NCI-H524 treated with DMSO at 0.1 percent for 48 hours (cell line): ENCODE data around the gene CEMIP2.
"Not testable (repeated sequence)": the region's sequence is repeated elsewhere in the genome, so short reads cannot be mapped to it uniquely, and the experiment has no call there.

ENCODE experiments used
- DNase-seq: peaks from one replicate; lab custom pipeline; 2025; lab: John Stamatoyannopoulos, UW

CEMIP2 gene

DNA sequence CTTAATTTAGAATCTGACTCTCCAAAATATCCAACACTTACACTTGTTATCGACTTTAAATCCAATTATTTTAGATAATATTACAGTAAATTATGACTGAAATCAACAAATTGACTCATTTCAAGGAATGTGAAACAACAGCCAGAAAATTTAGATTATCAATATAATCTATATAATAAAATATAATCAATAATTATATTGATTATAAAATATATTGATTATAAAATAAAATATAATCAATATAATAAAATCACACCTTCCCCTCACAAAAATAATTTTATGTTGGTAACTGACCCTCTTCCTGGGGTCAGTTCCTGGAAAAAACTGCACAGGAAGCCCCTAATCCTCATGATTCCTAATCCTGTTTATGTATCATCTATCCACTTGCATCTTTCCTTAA is 91.1 kb downstream of the CEMIP2 start:
- no peak for DNase-seq

- DNase-seq, result no peak
These were observed 91.9 kb downstream of the CEMIP2 start for GRCh38 chr9:71676460-71676859.

GRCh38 chr9:71675857-71676165 is 92.5 kb downstream of the CEMIP2 start:
- DNase-seq, result no peak

GRCh38 chr9:71675105-71675856 is 93.0 kb downstream of the CEMIP2 start:
- no peak for DNase-seq

DNA sequence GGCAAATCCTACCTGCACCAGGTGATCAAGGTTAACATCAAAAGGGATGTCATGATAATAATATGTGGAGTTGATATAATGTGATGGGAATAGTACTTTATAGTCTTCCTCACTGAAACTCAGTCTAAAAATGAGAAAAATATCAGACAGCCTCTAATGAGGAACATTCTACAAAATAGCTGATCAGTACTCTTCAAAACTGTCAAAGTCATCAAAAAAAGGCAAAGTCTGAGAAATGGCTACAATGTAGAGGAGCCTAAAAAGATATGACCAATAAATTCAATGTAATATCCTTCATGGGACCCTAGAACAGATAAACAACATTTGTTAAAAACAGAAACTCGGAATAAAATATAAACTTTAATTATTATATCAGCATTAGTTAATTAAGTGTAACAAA is 95.7 kb downstream of the CEMIP2 start:
- DNase-seq, result no peak

- no peak for DNase-seq
These were observed 97.0 kb downstream of the CEMIP2 start for GRCh38 chr9:71671289-71671688.

- no peak for DNase-seq
These were observed 98.2 kb downstream of the CEMIP2 start for GRCh38 chr9:71670121-71670520.

- DNase-seq, result no peak
These were observed 98.9 kb downstream of the CEMIP2 start for GRCh38 chr9:71669284-71669995.

DNA sequence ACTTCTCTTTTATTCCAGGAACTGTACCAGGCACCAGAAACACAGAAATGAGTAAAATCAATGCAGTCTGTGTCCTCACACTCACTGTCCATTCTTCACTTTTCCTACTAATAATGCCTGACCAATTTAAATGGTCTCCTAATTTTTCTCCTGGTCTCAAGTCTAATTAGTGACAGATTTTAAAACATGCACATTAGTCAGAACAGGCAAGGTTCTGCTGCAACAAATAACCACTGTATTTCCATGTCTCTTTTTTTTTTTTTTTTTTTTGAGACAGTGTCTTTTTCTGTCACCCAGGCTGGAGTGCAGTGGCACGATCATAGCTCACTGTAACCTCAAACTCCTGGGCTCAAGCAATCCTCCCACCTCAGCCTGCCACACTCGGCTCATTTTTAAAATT is 99.6 kb downstream of the CEMIP2 start:
- no peak for DNase-seq

GRCh38 chr9:71665247-71665646 is 103.1 kb downstream of the CEMIP2 start:
- DNase-seq, result no peak

DNA sequence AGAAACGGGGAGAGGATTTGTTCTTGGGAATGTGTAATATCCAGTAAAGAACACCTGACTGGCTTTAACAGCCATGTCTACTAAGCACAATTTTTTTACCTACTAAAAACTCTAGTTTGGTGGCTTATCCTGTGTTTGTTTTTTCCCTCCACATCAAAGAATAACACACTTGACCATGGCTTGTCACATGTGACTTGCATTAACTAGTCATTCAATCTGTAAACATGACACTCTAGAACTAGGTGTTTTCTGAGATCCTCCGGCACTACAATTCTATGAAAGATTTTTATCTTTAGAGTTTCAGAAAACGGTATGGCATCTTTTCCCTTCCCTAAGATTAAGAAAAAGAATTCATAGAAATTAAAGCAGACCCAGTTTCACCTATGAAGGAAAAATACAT is 103.7 kb downstream of the CEMIP2 start:
- DNase-seq, result no peak

- no peak for DNase-seq
These were observed 104.3 kb downstream of the CEMIP2 start for GRCh38 chr9:71663931-71664459.

GRCh38 chr9:71663216-71663615 is 105.1 kb downstream of the CEMIP2 start:
- DNase-seq, result no peak

GRCh38 chr9:71662082-71662481 is 106.2 kb downstream of the CEMIP2 start:
- DNase-seq, result no peak

DNA sequence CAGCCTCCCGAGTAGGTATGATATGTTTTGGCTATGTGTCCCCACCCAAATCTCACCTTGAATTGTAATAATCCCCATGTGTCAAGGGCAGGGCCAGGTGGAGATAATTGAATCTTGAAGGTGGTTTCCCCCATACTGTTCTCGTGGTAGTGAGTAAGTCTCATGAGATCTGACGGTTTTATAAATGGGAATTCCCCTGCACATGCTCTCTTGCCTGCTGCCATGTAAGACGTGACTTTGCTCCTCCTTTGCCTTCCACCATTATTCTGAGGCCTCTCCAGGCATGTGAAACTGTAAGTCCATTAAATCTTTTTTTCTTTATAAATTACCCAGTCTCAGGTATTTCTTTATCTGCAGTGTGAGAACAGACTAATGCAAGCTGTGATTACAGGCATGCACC is 111.0 kb downstream of the CEMIP2 start:
- not testable (repeated sequence) for DNase-seq

DNA sequence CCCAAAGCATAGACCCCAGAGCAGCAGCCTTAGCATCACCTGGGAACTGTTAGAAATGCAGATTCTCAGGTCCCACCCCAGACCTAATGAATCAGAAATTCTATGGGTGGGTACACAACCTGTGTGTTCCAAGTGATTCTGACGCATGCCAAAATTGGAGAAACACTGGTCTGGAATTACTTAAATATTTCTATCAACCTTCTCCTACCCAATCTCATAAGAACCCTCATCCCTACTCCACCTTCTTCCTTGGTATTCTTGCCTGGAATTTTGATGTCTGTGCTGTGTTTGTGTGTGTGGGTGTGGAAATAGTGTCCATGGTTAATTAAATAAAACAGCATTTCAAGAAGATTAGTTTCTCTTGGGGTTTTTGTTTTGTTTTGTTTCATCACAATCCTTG is 111.8 kb downstream of the CEMIP2 start:
- no peak for DNase-seq

- no peak for DNase-seq
These were observed 112.5 kb downstream of the CEMIP2 start for GRCh38 chr9:71655778-71656177.

- no peak for DNase-seq
These were observed 113.2 kb downstream of the CEMIP2 start for GRCh38 chr9:71655141-71655540.

DNA sequence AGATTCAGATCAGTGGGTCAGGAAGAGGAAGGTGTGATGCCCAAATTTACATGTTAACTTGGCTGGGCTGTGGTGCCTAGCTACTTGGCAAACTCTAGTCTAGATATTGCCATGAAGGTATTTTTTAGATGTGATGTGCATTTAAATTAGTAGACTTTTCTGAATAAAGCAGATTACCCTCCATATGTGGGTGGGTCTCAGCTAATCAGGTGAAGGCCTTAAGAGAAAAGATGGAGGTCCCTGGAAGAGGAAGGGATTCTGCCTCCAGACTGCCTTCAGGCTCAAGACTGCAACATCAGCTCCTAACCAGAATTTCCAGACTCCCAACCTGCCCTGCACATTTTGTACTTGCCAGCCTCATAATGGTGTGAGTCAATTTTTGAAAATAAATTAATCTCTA is 115.8 kb downstream of the CEMIP2 start:
- no peak for DNase-seq

DNA sequence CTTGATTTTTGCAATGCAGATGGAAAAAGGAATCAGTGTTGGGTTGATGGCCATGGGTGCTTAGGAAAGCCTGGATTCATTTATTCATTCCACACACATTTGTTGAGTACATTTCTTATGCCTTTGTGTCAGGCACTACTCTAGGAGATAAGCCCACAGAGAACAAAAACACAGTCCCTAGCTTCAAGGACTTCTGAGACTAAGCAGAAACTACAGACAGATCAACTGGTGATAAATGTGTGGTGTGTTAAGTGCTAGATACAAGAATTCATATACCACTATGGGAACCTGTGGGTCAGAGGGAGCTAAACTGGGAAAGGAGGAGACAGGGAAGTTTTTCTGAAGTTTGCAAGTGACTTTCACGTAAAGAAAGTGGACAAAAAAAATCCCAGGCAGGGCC is 119.9 kb downstream of the CEMIP2 start:
- DNase-seq, result no peak

GRCh38 chr9:71647094-71647591 is 121.2 kb downstream of the CEMIP2 start:
- no peak for DNase-seq

GRCh38 chr9:71646131-71646530 is 122.2 kb downstream of the CEMIP2 start:
- no peak for DNase-seq

GRCh38 chr9:71644819-71645362 is 123.4 kb downstream of the CEMIP2 start:
- no peak for DNase-seq
